Activated CD4-positive, alpha-beta T cell treated with anti-CD3 and anti-CD28 coated beads for 36 hours (primary cell): ENCODE measurements around the gene SHLD2. TPM values are rescaled to one million over a fixed set of nuclear protein-coding genes. Genes with fewer than 3 reads are reported as not detected.
"Not testable (repeated sequence)": the region's sequence is repeated elsewhere in the genome, so short reads cannot be mapped to it uniquely, and the experiment has no call there.

Experiments used
- ATAC-seq: fragments of 200-7000 bp; cut with Tn5 transposase; one replicate; pipeline ENCODE4 v1.10.0; 2021; ENCODE audit warnings: mild to moderate bottlenecking, moderate library complexity
- CTCF ChIA-PET: fragments of 350-600 bp; sonication (Branson Sonifier 250); formaldehyde crosslinking; loops from one replicate; lab custom pipeline; 2021; ENCODE audit warnings: antibody characterized with exemption; lab: Charles Lee
- POLR2A ChIA-PET: fragments of 350-600 bp; sonication (Branson Sonifier 250); formaldehyde crosslinking; loops from one replicate; lab custom pipeline; 2021; ENCODE audit warnings: antibody characterized with exemption, inconsistent platforms; lab: Charles Lee
- DNase-seq: peaks from one replicate; pipeline ENCODE4 v3.0.0-alpha.2; 2020
- H3K27ac Mint-ChIP-seq: one replicate; pipeline ENCODE4 v1.8.0; 2021; ENCODE audit warnings: mixed read lengths
- H3K27me3 Mint-ChIP-seq: one replicate; pipeline ENCODE4 v1.8.0; 2021; ENCODE audit warnings: mixed read lengths
- H3K36me3 Mint-ChIP-seq: one replicate; pipeline ENCODE4 v1.8.0; 2021; ENCODE audit warnings: low read depth, mixed read lengths
- H3K4me1 Mint-ChIP-seq: one replicate; pipeline ENCODE4 v1.8.0; 2021; ENCODE audit warnings: mixed read lengths
- H3K4me3 Mint-ChIP-seq: one replicate; pipeline ENCODE4 v1.8.0; 2021; ENCODE audit warnings: mild to moderate bottlenecking, moderate library complexity, mixed read lengths
- H3K9me3 Mint-ChIP-seq: one replicate; pipeline ENCODE4 v1.8.0; 2021; ENCODE audit warnings: low read depth, mixed read lengths
- intact Hi-C, 2 experiments: fragments of 100-400 bp; cut with DNase I in 1 of 2; cut with micrococcal nuclease in 1 of 2; formaldehyde crosslinking; loops; one replicate each; pipeline versions ENCODE4 v1.14.2 to v1.15.1; 2022 to 2024; cut with DNase I, micrococcal nuclease
- total RNA-seq, 2 experiments: library from RNA; stranded (reverse); gene quantifications; one replicate each; pipeline ENCODE4 v1.2.3, GENCODE V29; 2021

SHLD2 gene
- total RNA-seq, 2 experiments from 2014 or later: 29.7 to 29.9 TPM

- POLR2A ChIA-PET, CTCF ChIA-PET, H3K4me1 Mint-ChIP-seq, DNase-seq, H3K27ac Mint-ChIP-seq, H3K4me3 Mint-ChIP-seq, H3K36me3 Mint-ChIP-seq, H3K9me3 Mint-ChIP-seq, H3K27me3 Mint-ChIP-seq, ATAC-seq, intact Hi-C loops: not testable (repeated sequence)
These were observed 121.1 kb downstream of the SHLD2 start for GRCh38 chr10:87216120-87216519.

- DNase-seq, H3K4me1 Mint-ChIP-seq, CTCF ChIA-PET, H3K27ac Mint-ChIP-seq, POLR2A ChIA-PET, H3K4me3 Mint-ChIP-seq, H3K36me3 Mint-ChIP-seq, H3K9me3 Mint-ChIP-seq, H3K27me3 Mint-ChIP-seq, intact Hi-C loops: not testable (repeated sequence)
- peak; percentile 76 for ATAC-seq
These were observed 124.4 kb downstream of the SHLD2 start for GRCh38 chr10:87219370-87219769.

- intact Hi-C loops, H3K27me3 Mint-ChIP-seq, POLR2A ChIA-PET, H3K4me3 Mint-ChIP-seq, H3K27ac Mint-ChIP-seq, H3K9me3 Mint-ChIP-seq, H3K4me1 Mint-ChIP-seq, ATAC-seq, H3K36me3 Mint-ChIP-seq, CTCF ChIA-PET, DNase-seq: not testable (repeated sequence)
These were observed 127.8 kb downstream of the SHLD2 start for GRCh38 chr10:87222789-87223188.

- DNase-seq, H3K27me3 Mint-ChIP-seq, intact Hi-C loops, H3K36me3 Mint-ChIP-seq, POLR2A ChIA-PET, H3K4me3 Mint-ChIP-seq, H3K4me1 Mint-ChIP-seq, H3K27ac Mint-ChIP-seq, CTCF ChIA-PET, ATAC-seq, H3K9me3 Mint-ChIP-seq: not testable (repeated sequence)
These were observed 130.1 kb downstream of the SHLD2 start, which contains the start of gene NUTM2A for GRCh38 chr10:87225148-87225547. NUTM2A (plus strand) TSS chr10:87225448; CDS start chr10:87225831, 383 bp downstream.

GRCh38 chr10:87228247-87228646 is 133.2 kb downstream of the SHLD2 start:
- not testable (repeated sequence) for H3K27me3 Mint-ChIP-seq

GRCh38 chr10:87229211-87229610 is 134.2 kb downstream of the SHLD2 start:
- CTCF ChIA-PET, H3K9me3 Mint-ChIP-seq, DNase-seq, H3K36me3 Mint-ChIP-seq, H3K27me3 Mint-ChIP-seq, ATAC-seq, H3K4me1 Mint-ChIP-seq, H3K4me3 Mint-ChIP-seq, POLR2A ChIA-PET, intact Hi-C loops, H3K27ac Mint-ChIP-seq: not testable (repeated sequence)

More at GRCh38 chr10:87228247-87228646, 133.2 kb downstream of the SHLD2 start:
- H3K4me1 Mint-ChIP-seq, H3K36me3 Mint-ChIP-seq, H3K9me3 Mint-ChIP-seq, H3K4me3 Mint-ChIP-seq, intact Hi-C loops, POLR2A ChIA-PET, ATAC-seq, H3K27ac Mint-ChIP-seq, CTCF ChIA-PET, DNase-seq: not testable (repeated sequence)

- H3K36me3 Mint-ChIP-seq, POLR2A ChIA-PET, H3K4me1 Mint-ChIP-seq, H3K27ac Mint-ChIP-seq, H3K27me3 Mint-ChIP-seq, H3K9me3 Mint-ChIP-seq, intact Hi-C loops, H3K4me3 Mint-ChIP-seq, DNase-seq, ATAC-seq, CTCF ChIA-PET: not testable (repeated sequence)
These were observed 139.8 kb downstream of the SHLD2 start for GRCh38 chr10:87234854-87235253.

GRCh38 chr10:87237244-87237643 is 142.2 kb downstream of the SHLD2 start:
- H3K27ac Mint-ChIP-seq, DNase-seq, H3K4me1 Mint-ChIP-seq, H3K9me3 Mint-ChIP-seq, CTCF ChIA-PET, H3K4me3 Mint-ChIP-seq, POLR2A ChIA-PET, ATAC-seq, intact Hi-C loops, H3K36me3 Mint-ChIP-seq, H3K27me3 Mint-ChIP-seq: not testable (repeated sequence)

- DNase-seq, intact Hi-C loops, H3K27me3 Mint-ChIP-seq, H3K36me3 Mint-ChIP-seq, H3K9me3 Mint-ChIP-seq, POLR2A ChIA-PET, ATAC-seq, CTCF ChIA-PET, H3K27ac Mint-ChIP-seq, H3K4me1 Mint-ChIP-seq, H3K4me3 Mint-ChIP-seq: not testable (repeated sequence)
These were observed 144.4 kb downstream of the SHLD2 start for GRCh38 chr10:87239346-87239808.

Other genes with a start within 250 kb of the SHLD2 start
- not detected for gene MMRN2, start 137.6 kb upstream of the SHLD2 start, total RNA-seq
- gene SNCG, start 136.6 kb upstream of the SHLD2 start, total RNA-seq: not detected
- not detected for gene ADIRF, start 126.7 kb upstream of the SHLD2 start, total RNA-seq
- gene FAM25A, start 74.9 kb upstream of the SHLD2 start, total RNA-seq: not detected
- gene GLUD1, start 363 bp upstream of the SHLD2 start, total RNA-seq: 100 to 1,000 TPM in 1 of 2 experiments, 10 to 100 TPM in 1; 98.4 to 125 TPM
- gene NUTM2A, start 130.2 kb downstream of the SHLD2 start, total RNA-seq: under 1 TPM; 0.39 to 0.64 TPM